ENCODE measurements around the gene ZMYM4. TPM values are rescaled to one million over a fixed set of nuclear protein-coding genes. Genes with fewer than 3 reads are reported as not detected.

ZMYM4 gene
- total RNA-seq, 4 donors from 2014 or later = 19.7 to 84.9 (median 49.9) TPM

DNA sequence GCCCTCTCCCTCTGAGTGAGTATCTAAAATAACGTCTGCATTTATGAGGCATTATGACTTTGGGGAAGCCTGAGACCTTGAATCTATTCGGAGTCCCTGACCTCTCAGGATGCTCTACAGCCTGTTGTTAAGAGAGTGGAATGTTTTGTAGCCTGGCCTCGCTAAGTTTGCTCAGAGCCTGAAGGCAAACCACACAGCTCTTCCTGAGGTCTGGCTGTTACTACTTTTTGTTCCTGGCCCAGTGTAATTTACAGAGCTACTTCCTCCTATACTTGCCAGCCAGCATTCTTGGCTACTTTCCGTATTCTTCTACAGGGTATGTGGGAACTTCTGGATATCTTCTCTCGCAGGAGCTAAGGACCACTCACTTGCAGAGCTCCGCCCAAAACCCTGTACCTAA, 3.6 kb upstream of the ZMYM4 start:
- no peaks in the 10 kb centered on the region for H3K9me3 ChIP-seq
- no peaks in the 10 kb centered on the region for H3K4me1 ChIP-seq
- no peak for DNase-seq
- peak overlapping the region; percentile 40 to 43 for H3K27ac ChIP-seq
- intact Hi-C loops (cut with DNase I; ENCODE audit: low total_unique reads) = no loop called here
- TF ChIP-seq, protein P1, sequence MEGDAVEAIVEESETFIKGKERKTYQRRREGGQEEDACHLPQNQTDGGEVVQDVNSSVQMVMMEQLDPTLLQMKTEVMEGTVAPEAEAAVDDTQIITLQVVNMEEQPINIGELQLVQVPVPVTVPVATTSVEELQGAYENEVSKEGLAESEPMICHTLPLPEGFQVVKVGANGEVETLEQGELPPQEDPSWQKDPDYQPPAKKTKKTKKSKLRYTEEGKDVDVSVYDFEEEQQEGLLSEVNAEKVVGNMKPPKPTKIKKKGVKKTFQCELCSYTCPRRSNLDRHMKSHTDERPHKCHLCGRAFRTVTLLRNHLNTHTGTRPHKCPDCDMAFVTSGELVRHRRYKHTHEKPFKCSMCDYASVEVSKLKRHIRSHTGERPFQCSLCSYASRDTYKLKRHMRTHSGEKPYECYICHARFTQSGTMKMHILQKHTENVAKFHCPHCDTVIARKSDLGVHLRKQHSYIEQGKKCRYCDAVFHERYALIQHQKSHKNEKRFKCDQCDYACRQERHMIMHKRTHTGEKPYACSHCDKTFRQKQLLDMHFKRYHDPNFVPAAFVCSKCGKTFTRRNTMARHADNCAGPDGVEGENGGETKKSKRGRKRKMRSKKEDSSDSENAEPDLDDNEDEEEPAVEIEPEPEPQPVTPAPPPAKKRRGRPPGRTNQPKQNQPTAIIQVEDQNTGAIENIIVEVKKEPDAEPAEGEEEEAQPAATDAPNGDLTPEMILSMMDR (IDR thresholded peaks at IDR 0.05) = no peak
- TF ChIP-seq POLR2A (IDR thresholded peaks at IDR 0.05) = no peak
- no peaks in the 10 kb centered on the region for H3K27me3 ChIP-seq
- no peak overlapping the region for H3K4me3 ChIP-seq
- H3K36me3 ChIP-seq = no peaks in the 10 kb centered on the region

DNA sequence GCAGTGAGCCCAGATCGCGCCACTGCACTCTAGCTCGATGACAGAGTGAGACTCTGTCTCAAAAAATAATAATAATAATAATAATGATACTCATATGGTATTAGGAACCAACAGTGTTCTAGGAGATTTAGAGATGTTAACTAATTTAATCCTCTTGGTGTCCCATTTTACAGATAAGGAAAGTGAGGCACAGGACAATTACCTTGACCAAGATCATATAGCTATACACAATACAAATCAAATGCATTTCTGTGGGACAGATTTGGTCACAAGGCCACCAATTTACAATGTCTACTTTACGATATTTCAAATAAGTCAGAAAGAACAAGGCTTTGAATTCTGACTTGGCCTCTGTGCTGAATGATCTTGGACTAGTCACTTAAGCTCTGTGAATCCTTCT, 2.2 kb upstream of the ZMYM4 start:
- Histone ChIP-seq H3K27me3 (no peaks in the 10 kb centered on the region), H3K4me3 (no peak overlapping the region), H3K9me3 (no peaks in the 10 kb centered on the region), H3K27ac (no peak overlapping the region), H3K36me3 (no peaks in the 10 kb centered on the region), H3K4me1 (no peaks in the 10 kb centered on the region)
- DNase-seq = no peak
- intact Hi-C loops (cut with DNase I; ENCODE audit: low total_unique reads) = no loop called here
- TF ChIP-seq, protein P1 (IDR thresholded peaks at IDR 0.05) = no peak
- no peak for TF ChIP-seq POLR2A (IDR thresholded peaks at IDR 0.05)

DNA sequence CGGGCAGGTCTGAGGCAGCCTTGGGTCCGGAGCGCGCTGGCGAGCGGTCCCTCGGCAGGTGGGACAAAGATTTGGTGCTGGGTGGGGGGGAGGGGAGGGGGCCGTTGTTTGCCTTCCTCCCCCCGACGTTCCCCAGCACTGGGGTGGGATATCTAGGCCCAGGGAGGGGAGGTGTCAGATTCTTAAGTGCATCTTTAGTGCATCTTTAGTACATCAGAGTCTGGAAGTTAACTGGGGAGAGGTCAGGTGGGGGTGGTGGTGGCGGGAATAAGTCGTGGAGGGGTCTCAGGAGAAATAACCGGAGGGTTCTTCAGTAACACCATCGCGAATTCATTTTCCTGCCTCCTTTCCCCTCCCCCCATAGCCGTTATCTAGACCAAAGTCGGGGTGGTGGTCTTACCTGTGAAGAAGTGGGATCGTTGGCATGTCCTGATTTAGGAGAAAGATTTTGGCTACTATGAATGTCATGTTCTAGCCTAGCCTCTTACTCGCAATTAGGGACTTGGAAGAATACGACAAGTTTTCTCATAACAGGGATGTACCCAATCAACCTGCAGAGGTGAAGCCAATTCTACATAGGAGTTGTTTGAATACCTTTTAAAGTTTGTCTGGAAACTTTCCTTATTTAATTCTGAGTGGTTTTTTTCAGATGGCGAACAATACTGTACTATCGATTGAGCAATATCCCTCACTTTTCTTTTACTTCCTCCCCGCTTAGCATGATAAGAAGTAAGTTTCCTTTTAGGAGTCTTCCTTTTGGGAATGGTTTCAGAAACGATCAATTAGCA, 886 bp downstream of the ZMYM4 start:
- Histone ChIP-seq H3K36me3 (no peaks in the 10 kb centered on the region), H3K27me3 (no peaks in the 10 kb centered on the region), H3K27ac (peak overlapping the region; percentile 87 to 90), H3K4me1 (no peaks in the 10 kb centered on the region), H3K4me3 (peak overlapping the region; percentile 92 to 97), H3K9me3 (no peaks in the 10 kb centered on the region)
- no peak for TF ChIP-seq POLR2A (IDR thresholded peaks at IDR 0.05)
- TF ChIP-seq, protein P1 (IDR thresholded peaks at IDR 0.05) = no peak
- no peak for DNase-seq
- intact Hi-C loops (cut with DNase I; ENCODE audit: low total_unique reads) = no loop called here

DNA sequence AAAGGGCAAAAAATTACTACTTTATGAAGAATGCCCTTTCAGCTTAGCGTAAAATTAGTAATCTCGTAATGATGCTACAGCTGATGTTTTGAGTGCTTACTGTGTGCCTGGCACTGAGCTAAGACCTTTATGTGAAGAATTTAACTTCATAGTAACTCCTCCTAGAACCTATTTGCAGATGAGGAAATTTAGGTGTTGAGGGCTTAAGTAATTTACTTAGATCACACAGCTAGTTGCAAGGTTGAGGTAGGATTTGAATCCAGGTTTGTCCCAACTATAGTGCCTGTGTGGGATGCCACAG, 1.4 kb downstream of the ZMYM4 start:
- TF ChIP-seq, protein P1 (IDR thresholded peaks at IDR 0.05) = no peak
- no peak for TF ChIP-seq POLR2A (IDR thresholded peaks at IDR 0.05)
- peak overlapping the region in 1 of 2 donors; percentile 92 for H3K4me3 ChIP-seq
- intact Hi-C loops (cut with DNase I; ENCODE audit: low total_unique reads) = no loop called here
- no peak for DNase-seq
- no peaks in the 10 kb centered on the region for H3K36me3 ChIP-seq
- peak overlapping the region in 1 of 2 donors; percentile 87 for H3K27ac ChIP-seq
- no peaks in the 10 kb centered on the region for H3K27me3 ChIP-seq
- H3K9me3 ChIP-seq = no peaks in the 10 kb centered on the region
- no peaks in the 10 kb centered on the region for H3K4me1 ChIP-seq

DNA sequence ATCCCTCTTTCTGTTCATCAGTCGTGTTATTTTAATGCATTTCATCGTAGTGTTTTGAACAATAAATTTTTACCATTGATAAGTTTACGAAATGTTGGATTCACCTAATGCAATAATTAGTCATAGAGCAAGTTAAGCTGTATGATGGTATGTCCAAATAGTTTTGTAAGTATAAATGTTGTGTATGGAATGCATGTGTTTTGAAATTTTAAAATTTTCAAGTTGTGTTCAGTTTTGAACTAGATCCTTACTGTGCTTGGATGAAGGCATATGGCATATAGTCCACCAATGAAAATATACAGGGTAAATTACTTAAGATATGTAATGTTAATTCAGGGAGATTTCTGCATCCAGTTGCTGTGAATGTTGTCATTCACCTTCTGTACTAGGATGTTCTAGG, 2.3 kb downstream of the ZMYM4 start:
- Histone ChIP-seq H3K4me1 (no peaks in the 10 kb centered on the region), H3K36me3 (no peaks in the 10 kb centered on the region), H3K4me3 (no peak overlapping the region), H3K27me3 (no peaks in the 10 kb centered on the region), H3K27ac (no peak overlapping the region), H3K9me3 (no peaks in the 10 kb centered on the region)
- intact Hi-C loops (cut with DNase I; ENCODE audit: low total_unique reads) = no loop called here
- TF ChIP-seq, protein P1 (IDR thresholded peaks at IDR 0.05) = no peak
- no peak for TF ChIP-seq POLR2A (IDR thresholded peaks at IDR 0.05)
- no peak for DNase-seq
